Bronchial epithelial cell (primary cell): ENCODE data around the gene FFAR2. TPM values are rescaled to one million over a fixed set of nuclear protein-coding genes. Genes with fewer than 3 reads are reported as not detected.

Experiments used
- DNase-seq: peaks from one replicate; pipeline ENCODE4 v3.0.0-alpha.2; 2010; ENCODE audit warnings: low read depth
- FAIRE-seq: peaks from 2 replicates; lab custom pipeline; 2011; peaks lifted over from hg19 to GRCh38; lab: Jason Lieb, UNC
- H3K27me3 ChIP-seq: 2 replicates; pipeline ENCODE4 v1.5.1; 2011; ENCODE audit warnings: low read length; ENCODE audit not compliant: control insufficient read depth, insufficient read depth
- H3K36me3 ChIP-seq: 2 replicates; pipeline ENCODE4 v1.5.1; 2011; ENCODE audit warnings: low read length; ENCODE audit not compliant: control insufficient read depth, insufficient read depth
- H3K4me3 ChIP-seq: 2 replicates; pipeline ENCODE4 v1.5.1; 2011; ENCODE audit warnings: mild to moderate bottlenecking, low read depth, low read length, control low read depth
- CTCF ChIP-seq: IDR thresholded peaks from 2 replicates; pipeline ENCODE4 v1.5.1; 2011; ENCODE audit warnings: mild to moderate bottlenecking, moderate library complexity, low read length, control low read depth, inconsistent platforms; ENCODE audit not compliant: insufficient read depth, severe bottlenecking
- total RNA-seq: library from RNA; depleted of rRNA; stranded (reverse); fragments of >200 nt; gene quantifications from 2 replicates; pipeline ENCODE4 v1.2.1, GENCODE V29; 2014

FFAR2 gene
- total RNA-seq, 1 donor from 2014 or later = not detected

GRCh38 chr19:35410487-35410886 is 37.6 kb upstream of the FFAR2 start:
- DNase-seq = no peak
- no peak for FAIRE-seq
- Histone ChIP-seq H3K27me3 (no peaks in the 10 kb centered on the region), H3K4me3 (no peak overlapping the region), H3K36me3 (no peaks in the 10 kb centered on the region)
- TF ChIP-seq CTCF = no peak

GRCh38 chr19:35414442-35414841 is 33.6 kb upstream of the FFAR2 start:
- Histone ChIP-seq H3K4me3 (no peak overlapping the region), H3K27me3 (no peaks in the 10 kb centered on the region), H3K36me3 (no peaks in the 10 kb centered on the region)
- TF ChIP-seq CTCF = no peak
- DNase-seq (no peak), FAIRE-seq (no peak)

- TF ChIP-seq CTCF = no peak
- H3K27me3 ChIP-seq = no peaks in the 10 kb centered on the region
- no peak overlapping the region for H3K4me3 ChIP-seq
- DNase-seq (no peak), FAIRE-seq (no peak)
- H3K36me3 ChIP-seq = no peaks in the 10 kb centered on the region
Observed at GRCh38 chr19:35416331-35416730, 31.7 kb upstream of the FFAR2 start.

GRCh38 chr19:35417278-35417677 is 30.8 kb upstream of the FFAR2 start:
- no peak for FAIRE-seq
- no peak for TF ChIP-seq CTCF
- no peak for DNase-seq
- Histone ChIP-seq H3K36me3 (no peaks in the 10 kb centered on the region), H3K27me3 (no peaks in the 10 kb centered on the region), H3K4me3 (no peak overlapping the region)

- no peak for TF ChIP-seq CTCF
- H3K36me3 ChIP-seq = no peaks in the 10 kb centered on the region
Observed at GRCh38 chr19:35417713-35418534, 30.1 kb upstream of the FFAR2 start.

More at GRCh38 chr19:35417713-35418534, 30.1 kb upstream of the FFAR2 start:
- Histone ChIP-seq H3K27me3 (no peaks in the 10 kb centered on the region), H3K4me3 (no peak overlapping the region)
- DNase-seq (no peak), FAIRE-seq (no peak)
